ENCODE data around the gene NPIPA5. TPM values are rescaled to one million over a fixed set of nuclear protein-coding genes. Genes with fewer than 3 reads are reported as not detected.
"Not testable (repeated sequence)": the region's sequence is repeated elsewhere in the genome, so short reads cannot be mapped to it uniquely, and the experiment has no call there.

The NPIPA5 gene
- polyA plus RNA-seq (2012; ENCODE audit: insufficient read depth, insufficient read length, low read depth): 6.3 TPM

GRCh38 chr16:15378194-15378593 is at the start of gene NPIPA5:
NPIPA5 (minus strand) TSS chr16:15378294; CDS start chr16:15378294, 0 bp downstream.
- not testable (repeated sequence) for H3K4me3 ChIP-seq (ENCODE audit: low read depth, low read length); H3K4me1 ChIP-seq; H3K27me3 ChIP-seq; DNase-seq; H3K36me3 ChIP-seq; H3K9me3 ChIP-seq

- Histone ChIP-seq H3K27me3 (no peaks in the 10 kb centered on the region), H3K4me1 (no peaks in the 10 kb centered on the region), H3K9me3 (no peaks in the 10 kb centered on the region; the same call in 1 of the 2 replicates), H3K4me3 (ENCODE audit: low read depth, low read length) (no peak overlapping the region; the same call in 1 of the 2 replicates), H3K36me3 (no peaks in the 10 kb centered on the region)
- TF ChIP-seq, protein P1, sequence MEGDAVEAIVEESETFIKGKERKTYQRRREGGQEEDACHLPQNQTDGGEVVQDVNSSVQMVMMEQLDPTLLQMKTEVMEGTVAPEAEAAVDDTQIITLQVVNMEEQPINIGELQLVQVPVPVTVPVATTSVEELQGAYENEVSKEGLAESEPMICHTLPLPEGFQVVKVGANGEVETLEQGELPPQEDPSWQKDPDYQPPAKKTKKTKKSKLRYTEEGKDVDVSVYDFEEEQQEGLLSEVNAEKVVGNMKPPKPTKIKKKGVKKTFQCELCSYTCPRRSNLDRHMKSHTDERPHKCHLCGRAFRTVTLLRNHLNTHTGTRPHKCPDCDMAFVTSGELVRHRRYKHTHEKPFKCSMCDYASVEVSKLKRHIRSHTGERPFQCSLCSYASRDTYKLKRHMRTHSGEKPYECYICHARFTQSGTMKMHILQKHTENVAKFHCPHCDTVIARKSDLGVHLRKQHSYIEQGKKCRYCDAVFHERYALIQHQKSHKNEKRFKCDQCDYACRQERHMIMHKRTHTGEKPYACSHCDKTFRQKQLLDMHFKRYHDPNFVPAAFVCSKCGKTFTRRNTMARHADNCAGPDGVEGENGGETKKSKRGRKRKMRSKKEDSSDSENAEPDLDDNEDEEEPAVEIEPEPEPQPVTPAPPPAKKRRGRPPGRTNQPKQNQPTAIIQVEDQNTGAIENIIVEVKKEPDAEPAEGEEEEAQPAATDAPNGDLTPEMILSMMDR (IDR thresholded peaks at IDR 0.05; ENCODE audit: low read depth, low read length): peak; percentile 71
- peak; percentile 57 for DNase-seq
Measured at GRCh38 chr16:15427648-15428239, 49.6 kb upstream of the NPIPA5 start.

DNA sequence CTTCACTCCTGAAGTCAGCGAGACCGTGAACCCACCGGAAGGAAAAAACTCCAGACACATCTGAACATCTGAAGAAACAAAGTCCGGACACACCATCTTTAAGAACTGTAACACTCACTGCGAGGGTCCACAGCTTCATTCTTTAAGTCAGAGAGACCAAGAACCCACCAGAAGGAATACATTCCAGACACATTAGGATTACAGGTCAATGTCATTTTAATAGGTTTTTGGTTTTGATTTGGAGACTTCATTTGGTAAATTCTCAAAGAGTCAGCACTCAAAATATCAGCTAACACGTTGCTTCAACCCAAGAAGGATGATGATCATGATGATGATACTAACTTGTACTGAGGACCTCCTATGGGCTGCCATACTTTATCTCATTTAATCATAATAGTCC is 48.7 kb upstream of the NPIPA5 start:
- no peak for DNase-seq
- Histone ChIP-seq H3K27me3 (no peaks in the 10 kb centered on the region), H3K4me1 (no peaks in the 10 kb centered on the region), H3K4me3 (ENCODE audit: low read depth, low read length) (no peak overlapping the region), H3K9me3 (no peaks in the 10 kb centered on the region; the same call in 1 of the 2 replicates), H3K36me3 (no peaks in the 10 kb centered on the region)
- TF ChIP-seq, protein P1 (IDR thresholded peaks at IDR 0.05; ENCODE audit: low read depth, low read length): no peak

DNA sequence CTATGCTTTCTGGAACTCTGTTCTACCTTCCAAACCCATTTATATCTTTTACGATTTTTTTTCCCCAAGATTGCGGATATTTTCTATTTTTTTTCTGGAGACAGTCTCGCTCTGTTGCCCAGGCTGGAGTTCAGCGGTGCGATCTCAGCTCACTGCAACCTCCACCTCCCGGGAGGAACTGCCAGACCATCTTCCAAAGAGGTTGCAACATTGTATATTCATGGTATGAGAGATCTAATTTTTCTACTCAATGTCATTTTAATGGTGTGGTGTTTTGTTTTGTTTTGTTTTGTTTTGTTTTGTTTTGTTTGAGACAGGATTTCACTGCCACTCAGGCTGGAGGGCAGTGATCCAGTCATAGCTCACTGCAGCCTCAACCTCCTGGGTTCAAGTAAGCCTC is 47.8 kb upstream of the NPIPA5 start:
- TF ChIP-seq, protein P1 (IDR thresholded peaks at IDR 0.05; ENCODE audit: low read depth, low read length): no peak
- Histone ChIP-seq H3K4me3 (ENCODE audit: low read depth, low read length) (no peak overlapping the region), H3K27me3 (no peaks in the 10 kb centered on the region), H3K4me1 (no peaks in the 10 kb centered on the region), H3K9me3 (no peaks in the 10 kb centered on the region; the same call in 1 of the 2 replicates), H3K36me3 (no peaks in the 10 kb centered on the region)
- DNase-seq: no peak

- TF ChIP-seq, protein P1 (IDR thresholded peaks at IDR 0.05; ENCODE audit: low read depth, low read length): no peak
- H3K4me3 ChIP-seq (ENCODE audit: low read depth, low read length): no peak overlapping the region
- peaks cover 6% of the 10 kb centered on the region for H3K4me1 ChIP-seq
- no peaks in the 10 kb centered on the region for H3K27me3 ChIP-seq
- DNase-seq: no peak
- no peaks in the 10 kb centered on the region for H3K9me3 ChIP-seq
- no peaks in the 10 kb centered on the region for H3K36me3 ChIP-seq
Measured at GRCh38 chr16:15422222-15422621, 44.1 kb upstream of the NPIPA5 start.

GRCh38 chr16:15421696-15422095 is 43.6 kb upstream of the NPIPA5 start:
- not testable (repeated sequence) for H3K4me1 ChIP-seq; DNase-seq; H3K36me3 ChIP-seq; H3K4me3 ChIP-seq (ENCODE audit: low read depth, low read length); H3K27me3 ChIP-seq; H3K9me3 ChIP-seq

DNA sequence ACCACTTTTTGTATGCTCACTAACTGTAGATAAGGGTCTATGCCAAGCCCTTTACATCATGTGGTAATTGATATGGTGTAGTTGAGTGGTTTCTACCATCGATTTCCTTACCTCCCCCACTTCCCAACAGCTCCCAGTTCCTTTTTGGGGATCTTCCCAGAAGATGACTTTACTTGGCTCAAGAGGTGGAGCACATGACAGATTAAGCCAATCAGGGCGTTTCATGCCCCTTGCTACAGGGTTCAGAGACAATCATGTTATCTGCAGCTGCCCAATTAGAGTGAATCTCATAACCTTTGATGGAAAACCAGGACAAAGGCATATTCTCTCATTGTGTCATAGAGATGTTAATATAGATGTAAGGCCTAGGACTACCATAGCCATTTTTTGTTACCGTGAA is 40.1 kb upstream of the NPIPA5 start:
- TF ChIP-seq, protein P1 (IDR thresholded peaks at IDR 0.05; ENCODE audit: low read depth, low read length): no peak
- no peaks in the 10 kb centered on the region for H3K9me3 ChIP-seq
- no peaks in the 10 kb centered on the region for H3K27me3 ChIP-seq
- H3K4me3 ChIP-seq (ENCODE audit: low read depth, low read length): no peak overlapping the region
- peaks cover 6% of the 10 kb centered on the region for H3K4me1 ChIP-seq
- no peak for DNase-seq
- H3K36me3 ChIP-seq: no peaks in the 10 kb centered on the region

All from BE2C (cell line).